Measurements from ENCODE around the gene MAP1B.
"Not testable (repeated sequence)": the region's sequence is repeated elsewhere in the genome, so short reads cannot be mapped to it uniquely, and the experiment has no call there.

Gene MAP1B

GRCh38 chr5:72161951-72162350 lies 54.7 kb downstream of the MAP1B start:
- DNase-seq (ENCODE audit: low spot score), result no peak

DNA sequence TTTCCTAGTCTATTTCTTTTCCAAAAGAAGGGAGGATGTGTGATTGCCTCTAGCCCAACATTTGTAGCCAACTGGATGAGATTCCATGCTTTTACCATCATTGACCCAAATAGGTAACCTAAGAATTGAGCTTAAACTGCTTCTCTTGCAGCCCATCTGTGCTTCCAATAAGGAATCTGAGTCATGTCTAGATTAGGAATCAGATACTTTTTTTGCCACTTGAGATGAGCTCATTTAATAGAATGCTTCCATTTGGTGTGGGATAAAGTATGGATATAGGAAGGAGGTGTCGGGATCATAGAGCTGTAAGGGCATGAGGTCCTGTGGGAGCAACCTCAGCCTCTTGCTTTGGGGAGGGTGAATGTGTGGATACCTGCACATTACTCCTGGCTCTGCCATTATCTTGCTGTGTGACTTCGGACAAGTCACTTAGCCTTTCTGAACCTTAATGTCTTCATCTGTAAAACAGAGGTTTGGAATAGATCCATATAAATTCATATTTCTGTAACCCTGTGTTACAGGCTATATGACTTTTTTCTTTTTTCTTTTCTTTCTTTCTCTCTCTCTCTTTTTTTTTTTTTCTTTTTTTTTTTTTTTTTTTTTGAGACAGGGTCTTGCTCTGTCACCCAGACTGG lies 56.2 kb downstream of the MAP1B start:
- DNase-seq (ENCODE audit: low spot score), result no peak

- DNase-seq (ENCODE audit: low spot score), result peak; percentile 41
Observed at GRCh38 chr5:72166070-72166979, 59.0 kb downstream of the MAP1B start.

- no peak for DNase-seq (ENCODE audit: low spot score)
Observed at GRCh38 chr5:72167257-72167656, 60.0 kb downstream of the MAP1B start.

DNA sequence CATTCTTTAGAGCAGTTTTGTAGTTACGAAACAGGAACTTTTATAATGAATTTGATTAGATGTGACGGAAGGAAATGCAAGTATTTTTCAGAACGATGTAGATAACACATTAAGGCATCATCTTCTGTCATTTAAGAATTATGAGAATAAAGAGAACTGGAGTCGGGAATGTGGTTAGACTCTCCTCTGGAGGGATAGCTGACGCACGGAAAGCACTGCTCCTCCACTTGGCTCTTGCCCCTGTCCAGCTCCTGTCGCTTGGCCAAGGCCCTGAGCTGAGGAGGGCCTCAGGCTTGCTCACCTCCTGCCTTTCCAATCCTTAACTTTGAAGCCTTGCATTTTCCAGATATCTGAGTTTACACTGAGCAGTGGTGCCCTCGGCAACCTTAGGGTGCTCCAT lies 60.5 kb downstream of the MAP1B start:
- peak; percentile 79 for DNase-seq (ENCODE audit: low spot score)

DNA sequence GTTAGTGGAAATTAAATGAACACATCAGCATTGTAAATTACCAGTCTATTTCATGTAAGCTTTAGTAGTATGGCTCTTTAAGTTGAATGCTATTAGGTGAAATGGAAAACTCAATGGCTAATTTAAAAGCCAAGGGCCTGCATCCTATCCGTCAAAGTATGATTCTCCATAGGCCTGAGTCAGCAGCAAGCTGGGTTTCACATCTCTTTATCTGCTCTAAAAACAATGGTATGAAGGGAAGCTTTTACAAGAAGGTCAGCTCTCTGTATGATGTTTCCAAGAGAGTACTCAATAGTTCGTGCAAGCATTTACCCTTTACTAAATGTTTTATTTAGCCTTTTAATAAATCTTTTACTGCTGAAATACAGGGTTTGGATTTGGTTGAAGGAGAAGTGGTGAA lies 62.8 kb downstream of the MAP1B start:
- no peak for DNase-seq (ENCODE audit: low spot score)

DNA sequence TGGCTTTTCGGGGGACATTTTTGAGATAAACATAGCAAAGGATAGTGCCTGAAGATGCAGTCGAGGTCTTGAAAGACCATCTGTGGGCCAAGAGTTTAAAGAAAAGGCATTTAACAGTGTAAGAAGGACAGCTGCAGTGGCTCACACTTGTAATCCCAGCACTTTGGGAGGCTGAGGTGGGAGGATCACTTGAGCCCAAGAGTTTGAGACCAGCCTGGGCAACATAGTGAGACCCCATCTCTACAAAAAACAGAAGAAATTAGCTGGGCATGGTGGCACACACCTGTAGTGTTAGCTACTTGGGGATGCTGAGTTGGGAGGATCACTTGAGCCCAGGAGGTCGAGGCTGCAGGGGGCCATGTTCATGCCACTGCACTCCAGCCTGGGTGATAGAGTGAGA lies 63.9 kb downstream of the MAP1B start:
- not testable (repeated sequence) for DNase-seq (ENCODE audit: low spot score)

GRCh38 chr5:72171667-72172066 lies 64.4 kb downstream of the MAP1B start:
- DNase-seq (ENCODE audit: low spot score), result no peak

DNA sequence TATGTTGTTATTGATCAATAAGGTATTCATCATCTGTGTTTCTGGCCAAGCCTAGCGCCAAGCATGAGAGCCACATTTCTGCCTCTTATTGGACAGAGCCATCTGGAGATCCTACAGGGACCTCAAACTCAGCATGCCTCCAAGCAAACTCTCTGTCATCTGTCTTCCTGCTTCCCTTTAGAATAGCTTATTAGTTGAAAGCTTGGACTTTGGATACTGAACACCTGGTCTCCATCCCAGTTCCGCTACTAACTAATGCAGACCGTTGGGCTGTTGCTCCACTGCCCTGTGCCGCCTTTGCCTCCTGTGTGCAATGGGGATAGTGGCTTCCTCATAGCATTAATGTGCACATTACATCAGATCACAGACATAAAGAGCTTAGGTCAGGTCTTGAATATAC lies 65.5 kb downstream of the MAP1B start:
- DNase-seq (ENCODE audit: low spot score), result no peak

- DNase-seq (ENCODE audit: low spot score), result no peak
Observed at GRCh38 chr5:72177538-72177937, 70.3 kb downstream of the MAP1B start.

DNA sequence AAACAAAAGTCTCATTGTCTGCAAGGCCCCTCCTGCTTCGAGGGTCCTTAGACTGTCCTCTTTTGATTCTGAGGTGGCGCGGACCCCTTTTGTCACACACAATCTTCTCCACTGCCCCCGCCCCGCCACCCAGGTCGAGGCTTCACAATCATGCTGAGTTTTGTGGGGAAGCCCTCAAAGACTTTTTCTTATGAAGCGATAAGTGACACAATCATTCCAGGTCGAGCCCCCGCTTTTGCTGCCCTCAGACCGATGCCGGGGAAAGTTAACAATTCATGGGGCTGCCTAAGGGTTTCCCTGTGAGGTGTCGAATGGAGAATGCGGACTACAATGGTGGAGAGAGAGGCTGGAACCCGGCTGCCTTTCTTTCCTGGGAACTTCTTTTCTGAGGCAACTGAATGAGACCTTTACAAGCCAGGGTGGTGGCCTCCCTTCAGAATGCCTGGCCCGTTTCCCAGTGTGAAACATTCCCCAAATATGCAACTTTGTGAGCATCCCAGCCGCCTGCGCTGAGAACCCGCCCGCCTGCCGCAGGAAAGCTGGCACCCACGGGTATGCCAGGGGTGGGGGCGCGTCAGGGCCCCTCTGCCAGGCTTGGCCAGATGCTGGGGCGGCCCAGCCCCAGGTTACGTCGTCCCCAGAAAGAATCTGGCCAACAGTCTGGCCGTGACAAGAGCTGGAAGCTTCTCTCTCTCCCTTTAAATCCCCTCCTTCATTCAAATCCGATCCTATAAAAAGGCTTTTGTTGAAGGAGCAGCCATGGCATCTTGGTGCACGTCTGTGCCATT lies 71.9 kb downstream of the MAP1B start:
- DNase-seq (ENCODE audit: low spot score), result peak; percentile 92

- no peak for DNase-seq (ENCODE audit: low spot score)
Observed at GRCh38 chr5:72179816-72180440, 72.7 kb downstream of the MAP1B start.

GRCh38 chr5:72180925-72181324 lies 73.7 kb downstream of the MAP1B start:
- no peak for DNase-seq (ENCODE audit: low spot score)

- DNase-seq (ENCODE audit: low spot score), result no peak
Observed at GRCh38 chr5:72182686-72183085, 75.4 kb downstream of the MAP1B start.

DNA sequence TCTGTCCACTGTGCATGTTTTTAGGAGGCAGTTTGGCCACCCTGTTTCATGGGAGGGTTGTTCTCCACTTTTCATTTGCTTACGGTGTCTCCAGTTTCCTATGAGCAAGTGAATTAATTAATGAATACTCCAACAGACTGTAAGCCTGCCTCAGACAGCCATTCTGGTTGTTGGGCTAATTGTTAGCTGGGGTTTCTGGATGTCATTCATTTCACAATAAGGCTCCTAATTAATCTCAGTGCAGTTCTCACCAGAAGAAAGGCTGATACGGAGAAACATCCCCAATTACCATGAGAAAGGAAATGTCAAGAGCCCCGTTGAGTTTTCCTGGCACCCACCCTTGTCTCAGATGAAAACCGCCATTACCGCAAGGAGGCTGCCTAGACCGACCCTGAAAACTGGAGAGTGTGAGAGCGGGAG lies 75.8 kb downstream of the MAP1B start:
- no peak for DNase-seq (ENCODE audit: low spot score)

DNA sequence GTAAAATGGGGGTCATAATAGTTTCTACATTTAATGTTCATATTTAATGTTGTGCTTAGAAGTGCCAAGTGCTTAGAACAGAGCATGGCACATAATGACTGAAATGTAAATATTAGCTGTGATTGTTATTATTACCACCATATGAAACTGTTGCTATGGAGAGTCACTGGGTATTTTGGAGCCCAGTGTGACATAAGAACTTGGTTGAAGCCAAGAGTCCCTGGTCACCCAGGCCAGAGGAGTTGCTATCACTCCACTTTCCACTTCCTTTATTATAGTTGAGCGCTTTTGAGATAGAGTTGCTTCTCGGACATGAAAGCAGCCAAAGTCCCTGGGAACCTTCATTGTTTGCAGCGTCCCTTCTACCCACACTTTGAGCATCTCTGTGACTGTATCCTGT lies 77.1 kb downstream of the MAP1B start:
- no peak for DNase-seq (ENCODE audit: low spot score)

- peak; percentile 68 for DNase-seq (ENCODE audit: low spot score)
Observed at GRCh38 chr5:72185496-72186329, 78.4 kb downstream of the MAP1B start.

GRCh38 chr5:72187388-72188075 lies 80.3 kb downstream of the MAP1B start:
- peak; percentile 16 for DNase-seq (ENCODE audit: low spot score)

DNA sequence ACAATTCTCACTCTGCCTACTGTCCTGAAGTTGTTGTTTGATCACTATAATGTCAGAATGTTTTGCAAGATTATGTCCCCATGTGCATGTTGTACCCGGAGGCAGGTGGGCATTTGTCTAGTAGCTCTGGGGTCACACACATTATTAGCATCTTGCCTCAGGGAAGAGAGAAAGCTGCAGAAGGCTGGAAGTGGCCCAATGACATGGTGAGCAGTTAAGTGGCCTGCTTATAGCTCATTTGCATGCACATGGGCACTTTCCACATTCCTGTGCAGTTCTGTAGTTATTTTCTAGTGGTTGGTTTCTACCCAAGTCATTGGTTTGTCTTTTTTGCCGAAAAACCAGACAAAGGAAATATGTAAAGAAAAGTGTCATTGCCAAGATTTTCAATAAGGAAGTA lies 80.9 kb downstream of the MAP1B start:
- no peak for DNase-seq (ENCODE audit: low spot score)

DNA sequence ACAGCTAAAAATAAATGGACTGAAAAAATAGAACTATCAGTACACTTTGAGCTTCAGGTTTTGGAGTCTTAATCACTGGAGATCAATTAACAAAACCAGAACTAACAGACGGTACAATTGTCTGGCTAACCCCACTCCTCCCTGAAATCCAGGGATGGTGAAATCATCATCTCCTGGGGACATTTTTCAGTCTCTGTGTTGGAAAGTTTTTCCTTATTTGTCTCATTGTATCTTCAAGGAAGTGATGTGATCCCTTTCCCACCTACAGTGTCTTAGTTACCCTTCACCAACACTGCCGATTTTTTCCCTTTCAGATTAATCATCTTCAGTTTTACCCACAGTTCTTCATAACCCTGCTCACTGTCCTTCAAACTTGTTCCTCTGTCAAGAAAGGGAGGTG lies 81.9 kb downstream of the MAP1B start:
- no peak for DNase-seq (ENCODE audit: low spot score)

GRCh38 chr5:72191404-72191803 lies 84.1 kb downstream of the MAP1B start:
- DNase-seq (ENCODE audit: low spot score), result peak; percentile 46

All from GM03348 (cell line).